Measurements from ENCODE around the gene CARD19. TPM values are rescaled to one million over a fixed set of nuclear protein-coding genes. Genes with fewer than 3 reads are reported as not detected.

The CARD19 gene
- total and polyA plus RNA-seq, 2 experiments from 2014 or later = 54.1 to 69.5 TPM

- no peaks in the 10 kb centered on the region for H3K36me3 ChIP-seq (ENCODE audit: low read depth)
- H3K27me3 ChIP-seq (replicated peaks; ENCODE audit: insufficient read depth) = no peaks in the 10 kb centered on the region
- no peaks in the 10 kb centered on the region for H3K9me3 ChIP-seq (ENCODE audit: low read depth)
- H2AFZ ChIP-seq = no peak overlapping the region
- 72 to 76% methylated on average over 14 of the region's 14 CpGs for WGBS, 2 experiments (ENCODE audit: low coverage in 1 of 2, low lambda C conversion rate in 2 of 2, missing lambda C conversion rate in 2 of 2)
- DNase-seq = peak; percentile 37
- H3K4me3 ChIP-seq = no peak overlapping the region
- H3F3A ChIP-seq (ENCODE audit: insufficient read depth) = peaks cover 1% of the 10 kb centered on the region; the same call in 1 of the 2 replicates
- no peaks in the 10 kb centered on the region for H3K79me2 ChIP-seq (ENCODE audit: insufficient read depth)
- in situ Hi-C loops (cut with MboI) = loop anchor here (25.0 kb wide), 1 partner anchor 408 kb away; no protein-coding TSS in a partner anchor
- no peak overlapping the region for H3K4me2 ChIP-seq (ENCODE audit: unreplicated experiment)
- H3K27ac ChIP-seq = no peak overlapping the region
- H3K9ac ChIP-seq = no peak overlapping the region
- H4K20me1 ChIP-seq (ENCODE audit: insufficient read depth) = no peaks in the 10 kb centered on the region
- H3K4me1 ChIP-seq (ENCODE audit: insufficient read depth) = no peaks in the 10 kb centered on the region
- H3K9me2 ChIP-seq (ENCODE audit: insufficient read depth) = no peaks in the 10 kb centered on the region
- no peak for TF ChIP-seq EZH2phosphoT487 (IDR thresholded peaks at IDR 0.05; ENCODE audit: insufficient read depth, low read depth)
Observed at GRCh38 chr9:93154293-93154903, 58.4 kb downstream of the CARD19 start.

GRCh38 chr9:93155716-93156474, 59.9 kb downstream of the CARD19 start:
- no peaks in the 10 kb centered on the region for H3K36me3 ChIP-seq (ENCODE audit: low read depth)
- H3F3A ChIP-seq (ENCODE audit: insufficient read depth) = no peaks in the 10 kb centered on the region
- no peaks in the 10 kb centered on the region for H3K9me2 ChIP-seq (ENCODE audit: insufficient read depth)
- no peaks in the 10 kb centered on the region for H3K79me2 ChIP-seq (ENCODE audit: insufficient read depth)
- no peak overlapping the region for H3K4me2 ChIP-seq (ENCODE audit: unreplicated experiment)
- no peaks in the 10 kb centered on the region for H4K20me1 ChIP-seq (ENCODE audit: insufficient read depth)
- WGBS, 2 experiments (ENCODE audit: low coverage in 1 of 2, low lambda C conversion rate in 2 of 2, missing lambda C conversion rate in 2 of 2) = 41 to 43% methylated on average over 16 of the region's 16 CpGs
- in situ Hi-C loops (cut with MboI) = loop anchor here (25.0 kb wide), 1 partner anchor 406 kb away; no protein-coding TSS in a partner anchor
- no peak overlapping the region for H3K27ac ChIP-seq
- H3K4me3 ChIP-seq = no peak overlapping the region
- TF ChIP-seq EZH2phosphoT487 (IDR thresholded peaks at IDR 0.05; ENCODE audit: insufficient read depth, low read depth) (no peak), EZH2 (IDR thresholded peaks at IDR 0.05; ENCODE audit: insufficient read depth, poor library complexity, severe bottlenecking) (no peak)
- no peak for DNase-seq
- no peak overlapping the region for H3K9ac ChIP-seq
- H2AFZ ChIP-seq = no peak overlapping the region
- H3K4me1 ChIP-seq (ENCODE audit: insufficient read depth) = no peaks in the 10 kb centered on the region
- no peaks in the 10 kb centered on the region for H3K9me3 ChIP-seq (ENCODE audit: low read depth)
- H3K27me3 ChIP-seq (replicated peaks; ENCODE audit: insufficient read depth) = no peaks in the 10 kb centered on the region

GRCh38 chr9:93156475-93157008, 60.5 kb downstream of the CARD19 start:
- no peaks in the 10 kb centered on the region for H4K20me1 ChIP-seq (ENCODE audit: insufficient read depth)
- H3K4me1 ChIP-seq (ENCODE audit: insufficient read depth) = no peaks in the 10 kb centered on the region
- no peaks in the 10 kb centered on the region for H3K27me3 ChIP-seq (replicated peaks; ENCODE audit: insufficient read depth)
- H3K4me3 ChIP-seq = no peak overlapping the region
- no peak overlapping the region for H2AFZ ChIP-seq
- H3K9ac ChIP-seq = no peak overlapping the region
- no peaks in the 10 kb centered on the region for H3K36me3 ChIP-seq (ENCODE audit: low read depth)
- H3K9me3 ChIP-seq (ENCODE audit: low read depth) = no peaks in the 10 kb centered on the region
- no peak for DNase-seq
- 80 to 88% methylated on average over 10 to 11 of the region's 11 CpGs for WGBS, 2 experiments (ENCODE audit: low coverage in 1 of 2, low lambda C conversion rate in 2 of 2, missing lambda C conversion rate in 2 of 2)
- in situ Hi-C loops (cut with MboI) = loop anchor here (25.0 kb wide), 1 partner anchor 406 kb away; no protein-coding TSS in a partner anchor
- no peaks in the 10 kb centered on the region for H3F3A ChIP-seq (ENCODE audit: insufficient read depth)
- no peak for TF ChIP-seq EZH2 (IDR thresholded peaks at IDR 0.05; ENCODE audit: insufficient read depth, poor library complexity, severe bottlenecking)
- no peak for TF ChIP-seq EZH2phosphoT487 (IDR thresholded peaks at IDR 0.05; ENCODE audit: insufficient read depth, low read depth)
- H3K79me2 ChIP-seq (ENCODE audit: insufficient read depth) = no peaks in the 10 kb centered on the region
- H3K4me2 ChIP-seq (ENCODE audit: unreplicated experiment) = no peak overlapping the region
- H3K9me2 ChIP-seq (ENCODE audit: insufficient read depth) = no peaks in the 10 kb centered on the region
- H3K27ac ChIP-seq = no peak overlapping the region

GRCh38 chr9:93159601-93160471, 63.8 kb downstream of the CARD19 start:
- TF ChIP-seq EZH2phosphoT487 (IDR thresholded peaks at IDR 0.05; ENCODE audit: insufficient read depth, low read depth) = no peak
- no peak for TF ChIP-seq EZH2 (IDR thresholded peaks at IDR 0.05; ENCODE audit: insufficient read depth, poor library complexity, severe bottlenecking)
- H3K4me2 ChIP-seq (ENCODE audit: unreplicated experiment) = no peak overlapping the region
- H3K4me1 ChIP-seq (ENCODE audit: insufficient read depth) = no peaks in the 10 kb centered on the region
- no peaks in the 10 kb centered on the region for H3K9me2 ChIP-seq (ENCODE audit: insufficient read depth)
- H3K9ac ChIP-seq = no peak overlapping the region
- no peaks in the 10 kb centered on the region for H3K36me3 ChIP-seq (ENCODE audit: low read depth)
- peak; percentile 79 for DNase-seq
- H2AFZ ChIP-seq = no peak overlapping the region
- H3F3A ChIP-seq (ENCODE audit: insufficient read depth) = no peaks in the 10 kb centered on the region
- no peak overlapping the region for H3K4me3 ChIP-seq
- no peaks in the 10 kb centered on the region for H4K20me1 ChIP-seq (ENCODE audit: insufficient read depth)
- H3K27ac ChIP-seq = no peak overlapping the region
- no peaks in the 10 kb centered on the region for H3K9me3 ChIP-seq (ENCODE audit: low read depth)
- H3K79me2 ChIP-seq (ENCODE audit: insufficient read depth) = no peaks in the 10 kb centered on the region
- 8 to 10% methylated on average over 17 to 19 of the region's 19 CpGs for WGBS, 2 experiments (ENCODE audit: low coverage in 1 of 2, low lambda C conversion rate in 2 of 2, missing lambda C conversion rate in 2 of 2)
- peaks cover 7% of the 10 kb centered on the region; the same call in 1 of the 2 replicates for H3K27me3 ChIP-seq (replicated peaks; ENCODE audit: insufficient read depth)
- in situ Hi-C loops (cut with MboI) = loop anchor here (10.0 to 25.0 kb wide), 2 partner anchors 145 to 402 kb away; no protein-coding TSS in a partner anchor
